ENCODE measurements around the gene BBX.

The BBX gene

DNA sequence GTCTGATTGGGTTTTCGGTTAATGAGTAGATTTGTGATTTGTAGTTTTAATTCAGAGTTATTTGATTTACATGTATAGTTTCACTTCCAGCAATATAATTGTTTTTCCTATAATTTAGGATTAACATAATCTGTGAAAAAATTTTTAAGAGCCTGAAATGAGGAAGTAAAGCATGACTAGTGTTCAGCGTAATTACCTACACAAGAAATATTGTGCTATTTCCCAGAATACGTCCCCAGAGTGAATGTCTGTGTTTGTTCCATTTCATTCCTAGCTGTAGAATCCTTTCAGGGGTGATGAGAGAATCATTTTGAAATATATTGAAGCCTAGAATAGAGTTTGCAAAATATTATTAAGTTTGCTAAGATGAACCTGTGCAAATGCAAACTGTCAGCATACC is 247.1 kb downstream of the BBX start:
- ChIA-PET POLR2A (ENCODE audit: low non-redundant PET) (no interaction called here), CTCF (no interaction called here)
- H3K27ac ChIP-seq, result no peak overlapping the region
- DNase-seq (ENCODE audit: low spot score), result no peak
- TF ChIP-seq, protein P1, sequence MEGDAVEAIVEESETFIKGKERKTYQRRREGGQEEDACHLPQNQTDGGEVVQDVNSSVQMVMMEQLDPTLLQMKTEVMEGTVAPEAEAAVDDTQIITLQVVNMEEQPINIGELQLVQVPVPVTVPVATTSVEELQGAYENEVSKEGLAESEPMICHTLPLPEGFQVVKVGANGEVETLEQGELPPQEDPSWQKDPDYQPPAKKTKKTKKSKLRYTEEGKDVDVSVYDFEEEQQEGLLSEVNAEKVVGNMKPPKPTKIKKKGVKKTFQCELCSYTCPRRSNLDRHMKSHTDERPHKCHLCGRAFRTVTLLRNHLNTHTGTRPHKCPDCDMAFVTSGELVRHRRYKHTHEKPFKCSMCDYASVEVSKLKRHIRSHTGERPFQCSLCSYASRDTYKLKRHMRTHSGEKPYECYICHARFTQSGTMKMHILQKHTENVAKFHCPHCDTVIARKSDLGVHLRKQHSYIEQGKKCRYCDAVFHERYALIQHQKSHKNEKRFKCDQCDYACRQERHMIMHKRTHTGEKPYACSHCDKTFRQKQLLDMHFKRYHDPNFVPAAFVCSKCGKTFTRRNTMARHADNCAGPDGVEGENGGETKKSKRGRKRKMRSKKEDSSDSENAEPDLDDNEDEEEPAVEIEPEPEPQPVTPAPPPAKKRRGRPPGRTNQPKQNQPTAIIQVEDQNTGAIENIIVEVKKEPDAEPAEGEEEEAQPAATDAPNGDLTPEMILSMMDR (conservative IDR thresholded peaks at IDR 0.05; ENCODE audit: low read depth), result no peak

- no peak for DNase-seq (ENCODE audit: low spot score)
- TF ChIP-seq, protein P1 (conservative IDR thresholded peaks at IDR 0.05; ENCODE audit: low read depth), result no peak
- no peak overlapping the region for H3K27ac ChIP-seq
- ChIA-PET CTCF (no interaction called here), POLR2A (ENCODE audit: low non-redundant PET) (no interaction called here)
These were observed 249.3 kb downstream of the BBX start for GRCh38 chr3:107772016-107772415.

- TF ChIP-seq, protein P1 (conservative IDR thresholded peaks at IDR 0.05; ENCODE audit: low read depth), result no peak
- ChIA-PET CTCF (no interaction called here), POLR2A (ENCODE audit: low non-redundant PET) (no interaction called here)
- H3K27ac ChIP-seq, result no peak overlapping the region
- DNase-seq (ENCODE audit: low spot score), result no peak
These were observed 253.2 kb downstream of the BBX start for GRCh38 chr3:107775974-107776373.

DNA sequence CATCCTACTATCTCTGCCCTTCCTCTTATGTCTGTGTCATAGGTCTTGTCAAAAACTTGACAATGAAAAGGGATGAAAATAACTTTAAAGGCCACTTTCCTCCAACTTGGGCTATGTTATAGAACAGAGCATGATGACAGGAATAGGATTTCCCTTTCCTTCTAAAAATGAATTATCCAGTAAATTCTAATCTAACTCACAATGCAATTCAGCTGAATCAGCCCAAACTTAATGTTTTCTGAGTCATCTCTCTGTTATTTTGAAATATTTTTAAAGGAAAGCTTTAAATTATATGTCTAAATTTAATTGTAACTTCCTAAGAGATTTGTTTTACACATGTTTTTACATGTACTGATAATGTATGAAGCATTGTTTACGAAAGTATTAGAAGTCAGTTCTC is 258.5 kb downstream of the BBX start:
- DNase-seq (ENCODE audit: low spot score), result no peak
- ChIA-PET POLR2A (ENCODE audit: low non-redundant PET) (no interaction called here), CTCF (no interaction called here)
- no peak overlapping the region for H3K27ac ChIP-seq
- TF ChIP-seq, protein P1 (conservative IDR thresholded peaks at IDR 0.05; ENCODE audit: low read depth), result no peak

GRCh38 chr3:107782054-107782453 is 259.3 kb downstream of the BBX start:
- TF ChIP-seq, protein P1 (conservative IDR thresholded peaks at IDR 0.05; ENCODE audit: low read depth), result no peak
- POLR2A ChIA-PET (ENCODE audit: low non-redundant PET), result no interaction called here
- DNase-seq (ENCODE audit: low spot score), result no peak
- CTCF ChIA-PET, result no interaction called here
- no peak overlapping the region for H3K27ac ChIP-seq

DNA sequence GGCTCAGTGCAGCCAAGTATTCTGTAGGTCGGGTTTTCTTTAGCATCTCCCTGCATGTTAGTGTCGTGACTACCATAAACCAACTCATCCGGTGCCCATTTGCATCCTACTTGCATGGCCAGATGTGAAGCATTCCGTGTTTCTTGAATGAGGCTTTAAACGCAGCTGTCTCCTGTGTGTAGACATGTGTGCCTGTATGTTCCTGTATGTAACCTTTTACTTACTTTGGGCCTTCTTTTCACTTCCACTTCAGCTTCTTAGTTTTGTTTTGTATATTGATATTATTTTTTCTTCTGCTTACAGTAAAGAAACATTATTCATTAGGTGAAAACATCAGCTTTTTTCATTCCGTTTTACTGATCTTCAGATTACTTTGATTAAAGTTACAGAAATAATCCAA is 267.9 kb downstream of the BBX start:
- TF ChIP-seq, protein P1 (conservative IDR thresholded peaks at IDR 0.05; ENCODE audit: low read depth), result no peak
- no peak for DNase-seq (ENCODE audit: low spot score)
- ChIA-PET POLR2A (ENCODE audit: low non-redundant PET) (no interaction called here), CTCF (interaction anchor here (0.6 kb wide), 4 partner anchors 71 to 133 kb away, joined by 3 read pairs; no protein-coding TSS in a partner anchor)
- H3K27ac ChIP-seq, result no peak overlapping the region

GRCh38 chr3:107791027-107791426 is 268.3 kb downstream of the BBX start:
- ChIA-PET CTCF (interaction anchor here (0.6 kb wide), 4 partner anchors 71 to 133 kb away, joined by 3 read pairs; no protein-coding TSS in a partner anchor), POLR2A (ENCODE audit: low non-redundant PET) (no interaction called here)
- no peak for DNase-seq (ENCODE audit: low spot score)
- TF ChIP-seq, protein P1 (conservative IDR thresholded peaks at IDR 0.05; ENCODE audit: low read depth), result no peak
- H3K27ac ChIP-seq, result no peak overlapping the region

All from RWPE1 (cell line).